ENCODE data around the gene CCDC184.
"Not testable (repeated sequence)": the region's sequence is repeated elsewhere in the genome, so short reads cannot be mapped to it uniquely, and the experiment has no call there.

The CCDC184 gene

GRCh38 chr12:48151103-48151771 lies 32.2 kb upstream of the CCDC184 start:
- no peak overlapping the region for H3K4me3 ChIP-seq (replicated peaks; ENCODE audit: low read depth, low read length)
- no peak for DNase-seq (ENCODE audit: extremely low read depth, insufficient read length)
- no peak for TF ChIP-seq CTCF (IDR thresholded peaks at IDR 0.05; ENCODE audit: insufficient read depth, low read length, poor library complexity, severe bottlenecking)
- H3K27me3 ChIP-seq (replicated peaks; ENCODE audit: control insufficient read depth, insufficient read depth, low read length), result no peaks in the 10 kb centered on the region
- peaks cover 16% of the 10 kb centered on the region for H3K36me3 ChIP-seq (ENCODE audit: control insufficient read depth, insufficient read depth, low read length)

- H3K27me3 ChIP-seq (replicated peaks; ENCODE audit: control insufficient read depth, insufficient read depth, low read length); H3K4me3 ChIP-seq (replicated peaks; ENCODE audit: low read depth, low read length); H3K36me3 ChIP-seq (ENCODE audit: control insufficient read depth, insufficient read depth, low read length); DNase-seq (ENCODE audit: extremely low read depth, insufficient read length): not testable (repeated sequence)
These were observed 27.7 kb upstream of the CCDC184 start for GRCh38 chr12:48155786-48156185.

GRCh38 chr12:48156652-48157017 lies 26.8 kb upstream of the CCDC184 start:
- Histone ChIP-seq H3K36me3 (ENCODE audit: control insufficient read depth, insufficient read depth, low read length) (peaks cover 3% of the 10 kb centered on the region), H3K4me3 (replicated peaks; ENCODE audit: low read depth, low read length) (peak overlapping the region; percentile 95), H3K27me3 (replicated peaks; ENCODE audit: control insufficient read depth, insufficient read depth, low read length) (no peaks in the 10 kb centered on the region)
- no peak for DNase-seq (ENCODE audit: extremely low read depth, insufficient read length)
- no peak for TF ChIP-seq CTCF (IDR thresholded peaks at IDR 0.05; ENCODE audit: insufficient read depth, low read length, poor library complexity, severe bottlenecking)

GRCh38 chr12:48157018-48157888 lies 26.2 kb upstream of the CCDC184 start, which contains the start of gene ASB8:
Gene ASB8 (minus strand): TSS chr12:48157515. CDS start chr12:48153496, 4,019 bp downstream.
- H3K4me3 ChIP-seq (replicated peaks; ENCODE audit: low read depth, low read length), result peak within 1 kb of the TSS; percentile 95
- peak; percentile 57 for TF ChIP-seq CTCF (IDR thresholded peaks at IDR 0.05; ENCODE audit: insufficient read depth, low read length, poor library complexity, severe bottlenecking)
- no peaks in the 10 kb centered on the region for H3K27me3 ChIP-seq (replicated peaks; ENCODE audit: control insufficient read depth, insufficient read depth, low read length)
- H3K36me3 ChIP-seq (ENCODE audit: control insufficient read depth, insufficient read depth, low read length), result peaks cover 3% of the 10 kb centered on the region
- peak; percentile 99 for DNase-seq (ENCODE audit: extremely low read depth, insufficient read length)

GRCh38 chr12:48157889-48158370 lies 25.5 kb upstream of the CCDC184 start:
- peaks cover 3% of the 10 kb centered on the region for H3K36me3 ChIP-seq (ENCODE audit: control insufficient read depth, insufficient read depth, low read length)
- no peak for TF ChIP-seq CTCF (IDR thresholded peaks at IDR 0.05; ENCODE audit: insufficient read depth, low read length, poor library complexity, severe bottlenecking)
- peak overlapping the region; percentile 48 for H3K4me3 ChIP-seq (replicated peaks; ENCODE audit: low read depth, low read length)
- no peaks in the 10 kb centered on the region for H3K27me3 ChIP-seq (replicated peaks; ENCODE audit: control insufficient read depth, insufficient read depth, low read length)
- DNase-seq (ENCODE audit: extremely low read depth, insufficient read length), result no peak

- H3K36me3 ChIP-seq (ENCODE audit: control insufficient read depth, insufficient read depth, low read length), result no peaks in the 10 kb centered on the region
- no peak for TF ChIP-seq CTCF (IDR thresholded peaks at IDR 0.05; ENCODE audit: insufficient read depth, low read length, poor library complexity, severe bottlenecking)
- DNase-seq (ENCODE audit: extremely low read depth, insufficient read length), result no peak
- no peaks in the 10 kb centered on the region for H3K27me3 ChIP-seq (replicated peaks; ENCODE audit: control insufficient read depth, insufficient read depth, low read length)
- H3K4me3 ChIP-seq (replicated peaks; ENCODE audit: low read depth, low read length), result no peak overlapping the region
These were observed 23.4 kb upstream of the CCDC184 start for GRCh38 chr12:48160046-48160445.
